ENCODE measurements around the gene NT5DC3. TPM values are rescaled to one million over a fixed set of nuclear protein-coding genes. Genes with fewer than 3 reads are reported as not detected.

Gene NT5DC3
- total and polyA plus RNA-seq, 2 of the 13 experiments (the other 11 are each of a cell fraction or from before 2014, with no cell fraction given), result 3.2 to 6.6 TPM

DNA sequence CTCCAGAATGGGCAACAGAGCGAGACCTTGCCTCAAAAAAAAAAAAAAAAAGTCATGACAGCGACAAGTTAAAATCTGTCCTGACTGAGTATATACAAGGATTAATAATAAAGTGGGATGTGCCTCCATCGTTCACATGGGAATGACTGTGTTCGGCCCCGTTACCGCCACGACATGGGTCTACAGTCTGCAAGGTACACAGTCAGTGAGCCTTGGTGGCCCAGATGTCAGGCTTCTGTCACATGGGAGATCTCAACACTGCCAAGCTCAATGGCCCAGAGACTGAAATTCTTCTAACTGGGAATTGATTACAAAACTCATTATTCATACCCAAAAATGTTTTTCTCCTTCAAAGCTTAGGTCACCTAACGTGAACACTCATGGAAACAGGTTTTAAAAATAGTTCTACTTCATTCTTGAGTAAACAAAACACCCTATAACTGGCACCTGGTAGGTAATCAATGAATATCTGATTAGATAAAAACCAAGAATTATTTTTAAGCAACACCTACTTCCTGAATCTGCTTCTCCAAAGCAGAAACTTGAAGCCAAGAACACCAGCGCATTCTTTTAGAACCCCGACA lies 66.0 kb downstream of the NT5DC3 start:
- in situ Hi-C loops (cut with HindIII; ENCODE audit: extremely low pct_ligation_motif_present, low pct_unique_long_range_greater_than_20kb) (loop anchor here (10.0 kb wide), 1 partner anchor 90 kb away; no protein-coding TSS in a partner anchor), intact Hi-C loops (cut with micrococcal nuclease; ENCODE audit: unreplicated experiment) (loop anchor here (10.0 kb wide), 1 partner anchor 160 kb away; the partner anchor contains the start of gene HSP90B1)
- WGBS (ENCODE audit: low lambda C conversion rate), result 96% methylated on average over 6 of the region's 10 CpGs
- H3K4me2 ChIP-seq (ENCODE audit: low read depth, low read length), result no peak overlapping the region
- H3K27ac ChIP-seq (ENCODE audit: extremely low read length, insufficient read depth, low read length), result no peak overlapping the region
- H3K27me3 ChIP-seq (ENCODE audit: control insufficient read depth in 1 of 2, insufficient read depth in 2 of 2, low read length in 2 of 2), result no peaks in the 10 kb centered on the region
- no peaks in the 10 kb centered on the region for H3K9me3 ChIP-seq (ENCODE audit: low read length)
- no peak overlapping the region for H3K9ac ChIP-seq (ENCODE audit: insufficient read depth, low read depth, low read length)
- no peak for ATAC-seq
- H3K79me2 ChIP-seq (ENCODE audit: insufficient read depth, low read length), result no peaks in the 10 kb centered on the region
- peaks cover 9% of the 10 kb centered on the region; the same call in 1 of the 2 replicates for H3K4me1 ChIP-seq (ENCODE audit: insufficient read depth, low read length)
- no peak for DNase-seq (ENCODE audit: low spot score)
- no peak for FAIRE-seq
- H4K20me1 ChIP-seq (ENCODE audit: insufficient read depth, low read length), result no peaks in the 10 kb centered on the region
- H2AFZ ChIP-seq (ENCODE audit: low read length), result no peak overlapping the region
- POLR2A ChIA-PET, result no interaction called here
- TF ChIP-seq FOXK2 (IDR thresholded peaks at IDR 0.05), result no peak
- CTCF ChIA-PET (ENCODE audit: low intra/inter-chr PET ratio, low total read pairs), result no interaction called here
- peaks cover 11 to 37% of the 10 kb centered on the region in 2 experiments for H3K36me3 ChIP-seq (replicated peaks in 1 of 2; ENCODE audit: control insufficient read depth in 1 of 2, insufficient read depth in 2 of 2, low read length in 2 of 2)
- H3K4me3 ChIP-seq (replicated peaks in 1 of 3; ENCODE audit: insufficient read depth in 1 of 3, low read depth in 2 of 3, low read length in 3 of 3), result no peak overlapping the region
- BruUV-seq (replicated peaks), result no TSS peak

DNA sequence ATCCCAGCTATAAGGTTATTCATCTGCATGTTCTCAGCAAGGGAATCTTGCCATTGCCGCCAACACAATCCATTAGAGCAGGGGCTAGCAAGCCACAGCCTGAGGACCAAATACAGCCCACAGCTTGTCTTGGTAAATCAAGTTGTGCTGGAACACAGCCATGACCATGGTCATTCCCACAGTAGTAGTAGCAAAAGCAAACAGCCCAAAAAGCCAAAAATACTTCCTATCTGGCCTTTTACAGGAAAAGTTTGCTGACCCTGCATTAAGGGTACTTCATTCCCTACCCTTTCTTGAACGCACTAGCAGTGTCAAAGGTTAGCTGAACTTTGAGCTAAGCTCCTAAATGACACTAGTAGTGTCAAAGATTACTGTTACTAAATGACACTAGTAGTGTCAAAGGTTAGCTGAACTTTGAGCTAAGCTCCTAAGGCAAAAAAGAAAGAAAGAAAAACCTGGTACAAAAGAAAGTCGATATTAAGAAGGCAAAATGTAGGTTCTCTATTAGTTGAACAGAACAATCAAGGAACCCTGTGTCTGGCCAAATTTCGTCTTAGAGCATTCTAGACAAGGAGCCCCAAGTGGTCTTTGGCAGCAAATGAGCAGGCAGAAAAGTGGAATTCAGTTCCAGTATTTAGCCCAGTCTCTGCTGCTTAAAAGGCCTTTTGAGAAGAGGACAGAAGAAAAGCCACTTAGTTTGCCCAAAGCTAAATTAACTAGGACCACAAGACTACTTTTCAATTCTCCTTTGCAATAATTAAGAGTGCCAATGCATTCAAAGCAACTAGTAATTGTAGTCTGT lies 67.7 kb downstream of the NT5DC3 start:
- FAIRE-seq (no peak), DNase-seq (ENCODE audit: low spot score) (no peak), ATAC-seq (no peak)
- peak overlapping the region; percentile 21 for H3K27ac ChIP-seq (ENCODE audit: extremely low read length, insufficient read depth, low read length)
- intact Hi-C loops (cut with micrococcal nuclease; ENCODE audit: unreplicated experiment) (loop anchor here (10.0 kb wide), 1 partner anchor 161 kb away; the partner anchor contains the start of gene HSP90B1), in situ Hi-C loops (cut with HindIII; ENCODE audit: extremely low pct_ligation_motif_present, low pct_unique_long_range_greater_than_20kb) (loop anchor here (10.0 kb wide), 1 partner anchor 91 kb away; no protein-coding TSS in a partner anchor)
- CTCF ChIA-PET (ENCODE audit: low intra/inter-chr PET ratio, low total read pairs), result no interaction called here
- H3K4me3 ChIP-seq (replicated peaks in 1 of 3; ENCODE audit: insufficient read depth in 1 of 3, low read depth in 2 of 3, low read length in 3 of 3), result no peak overlapping the region
- H3K79me2 ChIP-seq (ENCODE audit: insufficient read depth, low read length), result no peaks in the 10 kb centered on the region
- peaks cover 7 to 20% of the 10 kb centered on the region in 2 experiments; a peak in 4 of 5 replicates for H3K36me3 ChIP-seq (replicated peaks in 1 of 2; ENCODE audit: control insufficient read depth in 1 of 2, insufficient read depth in 2 of 2, low read length in 2 of 2)
- H3K9me3 ChIP-seq (ENCODE audit: low read length), result no peaks in the 10 kb centered on the region
- POLR2A ChIA-PET, result no interaction called here
- H2AFZ ChIP-seq (ENCODE audit: low read length), result no peak overlapping the region
- no peaks in the 10 kb centered on the region for H4K20me1 ChIP-seq (ENCODE audit: insufficient read depth, low read length)
- peaks cover 9% of the 10 kb centered on the region; the same call in 1 of the 2 replicates for H3K4me1 ChIP-seq (ENCODE audit: insufficient read depth, low read length)
- BruUV-seq (replicated peaks), result no TSS peak
- no peak overlapping the region for H3K9ac ChIP-seq (ENCODE audit: insufficient read depth, low read depth, low read length)
- 78% methylated on average over 4 of the region's 4 CpGs for WGBS (ENCODE audit: low lambda C conversion rate)
- no peak overlapping the region for H3K4me2 ChIP-seq (ENCODE audit: low read depth, low read length)
- H3K27me3 ChIP-seq (ENCODE audit: control insufficient read depth in 1 of 2, insufficient read depth in 2 of 2, low read length in 2 of 2), result no peaks in the 10 kb centered on the region
- TF ChIP-seq ZNF251 (CRISPR knock-in tag; IDR thresholded peaks at IDR 0.05) (no peak), ZNF383 (CRISPR knock-in tag; IDR thresholded peaks at IDR 0.05; ENCODE audit: borderline replicate concordance) (no peak), KLF6 (CRISPR knock-in tag; IDR thresholded peaks at IDR 0.05) (no peak), ZNF230 (CRISPR knock-in tag; IDR thresholded peaks at IDR 0.05) (no peak), NR2F6 (IDR thresholded peaks at IDR 0.05) (peak; percentile 54), NR2F6 (CRISPR knock-in tag; IDR thresholded peaks at IDR 0.05) (peak; percentile 35; the same call in 1 of the 2 replicates), ZNF777 (CRISPR knock-in tag; IDR thresholded peaks at IDR 0.05) (no peak), ZNF207 (IDR thresholded peaks at IDR 0.05; ENCODE audit: borderline replicate concordance) (no peak), MAF1 (CRISPR knock-in tag; IDR thresholded peaks at IDR 0.05; ENCODE audit: borderline replicate concordance) (no peak), E2F2 (CRISPR knock-in tag; IDR thresholded peaks at IDR 0.05; ENCODE audit: borderline replicate concordance) (no peak), TOE1 (CRISPR knock-in tag; IDR thresholded peaks at IDR 0.05) (no peak), NR2F1 (CRISPR knock-in tag; IDR thresholded peaks at IDR 0.05) (peak in 1 of 2 experiments; percentile 72; a peak in 2 of 4 replicates)
- TF ChIP-seq, protein P1, sequence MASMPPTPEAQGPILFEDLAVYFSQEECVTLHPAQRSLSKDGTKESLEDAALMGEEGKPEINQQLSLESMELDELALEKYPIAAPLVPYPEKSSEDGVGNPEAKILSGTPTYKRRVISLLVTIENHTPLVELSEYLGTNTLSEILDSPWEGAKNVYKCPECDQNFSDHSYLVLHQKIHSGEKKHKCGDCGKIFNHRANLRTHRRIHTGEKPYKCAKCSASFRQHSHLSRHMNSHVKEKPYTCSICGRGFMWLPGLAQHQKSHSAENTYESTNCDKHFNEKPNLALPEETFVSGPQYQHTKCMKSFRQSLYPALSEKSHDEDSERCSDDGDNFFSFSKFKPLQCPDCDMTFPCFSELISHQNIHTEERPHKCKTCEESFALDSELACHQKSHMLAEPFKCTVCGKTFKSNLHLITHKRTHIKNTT (CRISPR knock-in tag; IDR thresholded peaks at IDR 0.05), result no peak

All from HepG2 (cell line).